ENCODE measurements around the gene PIK3C2B. TPM values are rescaled to one million over a fixed set of nuclear protein-coding genes. Genes with fewer than 3 reads are reported as not detected.
"Not testable (repeated sequence)": the region's sequence is repeated elsewhere in the genome, so short reads cannot be mapped to it uniquely, and the experiment has no call there.

The PIK3C2B gene
- total RNA-seq (2014; rRNA removed): 0.29 TPM in 1 of 2 replicates, not detected in the other
- 0.27 TPM for polyA plus RNA-seq (2012)

- peak; percentile 64 for DNase-seq (ENCODE audit: low read depth)
These were observed at the start of gene PIK3C2B for GRCh38 chr1:204494281-204495077. PIK3C2B (minus strand) TSS chr1:204494805; CDS start chr1:204469802, 25,003 bp downstream.

- peak; percentile 86 for DNase-seq (ENCODE audit: low read depth)
These were observed 49.7 kb upstream of the PIK3C2B start for GRCh38 chr1:204544321-204544720.

GRCh38 chr1:204541626-204542025, 47.0 kb upstream of the PIK3C2B start:
- no peak for DNase-seq (ENCODE audit: low read depth)

GRCh38 chr1:204532832-204533231, 38.2 kb upstream of the PIK3C2B start:
- DNase-seq (ENCODE audit: low read depth): no peak

- DNase-seq (ENCODE audit: low read depth): no peak
These were observed 36.3 kb upstream of the PIK3C2B start for GRCh38 chr1:204530932-204531331.

- DNase-seq (ENCODE audit: low read depth): no peak
These were observed 34.8 kb upstream of the PIK3C2B start for GRCh38 chr1:204529371-204529895.

GRCh38 chr1:204528677-204529076, 34.1 kb upstream of the PIK3C2B start:
- DNase-seq (ENCODE audit: low read depth): no peak

- peak; percentile 19 for DNase-seq (ENCODE audit: low read depth)
These were observed 33.6 kb upstream of the PIK3C2B start for GRCh38 chr1:204528241-204528640.

- DNase-seq (ENCODE audit: low read depth): no peak
These were observed 30.4 kb upstream of the PIK3C2B start for GRCh38 chr1:204524986-204525385.

- DNase-seq (ENCODE audit: low read depth): peak; percentile 55
These were observed 29.1 kb upstream of the PIK3C2B start for GRCh38 chr1:204523605-204524215.

GRCh38 chr1:204521941-204522521, 27.4 kb upstream of the PIK3C2B start:
- not testable (repeated sequence) for DNase-seq (ENCODE audit: low read depth)

- peak; percentile 98 for DNase-seq (ENCODE audit: low read depth)
These were observed 26.5 kb upstream of the PIK3C2B start for GRCh38 chr1:204520834-204521709.

GRCh38 chr1:204517382-204517781, 22.8 kb upstream of the PIK3C2B start:
- not testable (repeated sequence) for DNase-seq (ENCODE audit: low read depth)

- peak; percentile 97 for DNase-seq (ENCODE audit: low read depth)
These were observed 21.7 kb upstream of the PIK3C2B start, which contains the start of gene MDM4 for GRCh38 chr1:204516180-204516879. MDM4 (plus strand) TSS chr1:204516406; CDS start chr1:204525519, 9,113 bp downstream.

- DNase-seq (ENCODE audit: low read depth): no peak
These were observed 20.2 kb upstream of the PIK3C2B start for GRCh38 chr1:204514828-204515227.

GRCh38 chr1:204513117-204513716, 18.6 kb upstream of the PIK3C2B start:
- DNase-seq (ENCODE audit: low read depth): no peak

GRCh38 chr1:204511366-204511765, 16.8 kb upstream of the PIK3C2B start:
- DNase-seq (ENCODE audit: low read depth): no peak

GRCh38 chr1:204509186-204509635, 14.6 kb upstream of the PIK3C2B start:
- no peak for DNase-seq (ENCODE audit: low read depth)

- peak; percentile 82 for DNase-seq (ENCODE audit: low read depth)
These were observed 12.9 kb upstream of the PIK3C2B start for GRCh38 chr1:204507317-204508105.

Measured in LHCN-M2 (cell line).